HK-2 (cell line): ENCODE measurements around the gene PSPN.
"Not testable (repeated sequence)": the region's sequence is repeated elsewhere in the genome, so short reads cannot be mapped to it uniquely, and the experiment has no call there.

Experiments
- DNase-seq: peaks from one replicate; pipeline ENCODE4 v3.0.0-alpha.2; 2018; ENCODE audit not compliant: unreplicated experiment

PSPN gene

GRCh38 chr19:6402837-6403608, 27.3 kb upstream of the PSPN start:
- no peak for DNase-seq

- no peak for DNase-seq
Measured at GRCh38 chr19:6402058-6402457, 26.3 kb upstream of the PSPN start.

GRCh38 chr19:6400062-6400944, 24.6 kb upstream of the PSPN start:
- not testable (repeated sequence) for DNase-seq

- no peak for DNase-seq
Measured at GRCh38 chr19:6396305-6396704, 20.6 kb upstream of the PSPN start.

GRCh38 chr19:6394831-6395230, 19.1 kb upstream of the PSPN start:
- no peak for DNase-seq

- no peak for DNase-seq
Measured at GRCh38 chr19:6393983-6394412, 18.3 kb upstream of the PSPN start.

- DNase-seq = peak; percentile 89
Measured at GRCh38 chr19:6393074-6393982, 17.6 kb upstream of the PSPN start, which contains the start of gene GTF2F1. TSS of gene GTF2F1 (minus strand) at chr19:6393164. CDS start at chr19:6392995, 169 bp downstream.

- DNase-seq = no peak
Measured at GRCh38 chr19:6392221-6393073, 16.7 kb upstream of the PSPN start.

- DNase-seq = no peak
Measured at GRCh38 chr19:6387372-6387771, 11.6 kb upstream of the PSPN start.

GRCh38 chr19:6384381-6384780, 8.6 kb upstream of the PSPN start:
- no peak for DNase-seq

GRCh38 chr19:6383188-6383587, 7.5 kb upstream of the PSPN start:
- no peak for DNase-seq

- no peak for DNase-seq
Measured at GRCh38 chr19:6381030-6381750, 5.5 kb upstream of the PSPN start.

- DNase-seq = no peak
Measured at GRCh38 chr19:6379744-6380143, 4.0 kb upstream of the PSPN start.

- no peak for DNase-seq
Measured at GRCh38 chr19:6378486-6378885, 2.8 kb upstream of the PSPN start.

GRCh38 chr19:6378041-6378440, 2.3 kb upstream of the PSPN start:
- DNase-seq = peak; percentile 60

GRCh38 chr19:6376512-6377190, 918 bp upstream of the PSPN start:
- DNase-seq = no peak

- no peak for DNase-seq
Measured at GRCh38 chr19:6374711-6375410, 872 bp downstream of the PSPN start.

GRCh38 chr19:6374161-6374709, 1.5 kb downstream of the PSPN start:
- DNase-seq = no peak

GRCh38 chr19:6373813-6374108, 2.0 kb downstream of the PSPN start:
- DNase-seq = no peak
